ENCODE results near the gene MLC1.

MLC1 gene

GRCh38 chr22:50025993-50026392, 59.2 kb downstream of the MLC1 start:
- in situ Hi-C loops (cut with HindIII; ENCODE audit: low sequenced_read_pairs), result no loop called here
- TF ChIP-seq CTCF (IDR thresholded peaks at IDR 0.05; ENCODE audit: low read depth, low read length), result no peak
- no peak overlapping the region for H3K4me3 ChIP-seq (ENCODE audit: low read depth, low read length)
- no peak for DNase-seq (ENCODE audit: low read depth, low spot score)

- no peak overlapping the region for H3K4me3 ChIP-seq (ENCODE audit: low read depth, low read length)
- in situ Hi-C loops (cut with HindIII; ENCODE audit: low sequenced_read_pairs), result no loop called here
- no peak for DNase-seq (ENCODE audit: low read depth, low spot score)
- TF ChIP-seq CTCF (IDR thresholded peaks at IDR 0.05; ENCODE audit: low read depth, low read length), result no peak
Measured at GRCh38 chr22:50022171-50022819, 62.9 kb downstream of the MLC1 start.

DNA sequence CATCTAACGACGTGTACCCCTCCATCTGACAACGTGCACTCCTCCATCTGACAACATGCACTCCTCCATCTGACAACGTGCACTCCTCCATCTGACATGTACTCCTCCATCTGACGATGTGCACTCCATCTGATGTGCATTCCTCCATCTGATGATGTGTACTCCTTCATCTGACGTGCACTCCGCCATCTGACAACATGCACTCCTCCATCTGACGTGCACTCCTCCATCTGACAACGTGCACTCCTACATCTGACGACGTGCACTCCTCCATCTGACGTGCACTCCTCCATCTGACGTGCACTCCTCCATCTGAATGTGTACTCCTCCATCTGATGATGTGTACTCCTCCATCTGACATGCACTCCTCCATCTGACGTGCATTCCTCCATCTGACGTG, 64.6 kb downstream of the MLC1 start:
- no peak for TF ChIP-seq CTCF (IDR thresholded peaks at IDR 0.05; ENCODE audit: low read depth, low read length)
- H3K4me3 ChIP-seq (ENCODE audit: low read depth, low read length), result no peak overlapping the region
- in situ Hi-C loops (cut with HindIII; ENCODE audit: low sequenced_read_pairs), result no loop called here
- no peak for DNase-seq (ENCODE audit: low read depth, low spot score)

DNA sequence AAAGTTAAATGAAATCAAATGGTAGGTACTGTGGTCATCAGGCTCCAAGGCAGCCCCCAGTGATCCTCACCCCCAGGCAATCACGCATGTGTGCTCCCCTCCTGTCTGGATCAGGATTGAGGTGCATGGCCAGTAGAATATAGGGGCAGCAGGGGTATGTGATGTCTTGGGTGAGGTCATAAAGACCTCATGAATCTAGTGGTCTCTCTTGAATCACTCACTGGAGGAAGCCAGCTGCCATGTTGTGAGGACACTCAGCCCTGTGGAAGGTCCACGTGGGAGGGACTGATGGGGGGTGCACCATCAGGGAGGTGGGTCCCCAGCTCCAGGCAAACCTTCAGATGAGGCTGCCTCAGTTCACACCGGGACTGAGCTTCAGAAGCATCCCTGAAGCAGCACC, 65.9 kb downstream of the MLC1 start:
- in situ Hi-C loops (cut with HindIII; ENCODE audit: low sequenced_read_pairs), result no loop called here
- no peak for DNase-seq (ENCODE audit: low read depth, low spot score)
- TF ChIP-seq CTCF (IDR thresholded peaks at IDR 0.05; ENCODE audit: low read depth, low read length), result no peak
- H3K4me3 ChIP-seq (ENCODE audit: low read depth, low read length), result no peak overlapping the region

GRCh38 chr22:50018608-50019285, 66.5 kb downstream of the MLC1 start:
- in situ Hi-C loops (cut with HindIII; ENCODE audit: low sequenced_read_pairs), result no loop called here
- no peak for DNase-seq (ENCODE audit: low read depth, low spot score)
- TF ChIP-seq CTCF (IDR thresholded peaks at IDR 0.05; ENCODE audit: low read depth, low read length), result no peak
- H3K4me3 ChIP-seq (ENCODE audit: low read depth, low read length), result no peak overlapping the region

GRCh38 chr22:50017701-50018224, 67.5 kb downstream of the MLC1 start:
- TF ChIP-seq CTCF (IDR thresholded peaks at IDR 0.05; ENCODE audit: low read depth, low read length), result no peak
- in situ Hi-C loops (cut with HindIII; ENCODE audit: low sequenced_read_pairs), result no loop called here
- DNase-seq (ENCODE audit: low read depth, low spot score), result no peak
- H3K4me3 ChIP-seq (ENCODE audit: low read depth, low read length), result no peak overlapping the region
